Stimulated activated CD4-positive, alpha-beta T cell treated with anti-CD3 and anti-CD28 coated beads, Interleukin-4, amount 100 ng/mL, for 24 hours (primary cell): Measurements from ENCODE around the gene MMADHC.

Source experiments
- DNase-seq: peaks from one replicate; pipeline ENCODE4 v3.0.0-alpha.2; 2020

Gene MMADHC

GRCh38 chr2:149587220-149587949 is at the start of gene MMADHC:
Gene MMADHC, minus strand, starts transcription at chr2:149587775. Its CDS starts 678 bp downstream, at chr2:149587097.
- peak; percentile 96 for DNase-seq

DNA sequence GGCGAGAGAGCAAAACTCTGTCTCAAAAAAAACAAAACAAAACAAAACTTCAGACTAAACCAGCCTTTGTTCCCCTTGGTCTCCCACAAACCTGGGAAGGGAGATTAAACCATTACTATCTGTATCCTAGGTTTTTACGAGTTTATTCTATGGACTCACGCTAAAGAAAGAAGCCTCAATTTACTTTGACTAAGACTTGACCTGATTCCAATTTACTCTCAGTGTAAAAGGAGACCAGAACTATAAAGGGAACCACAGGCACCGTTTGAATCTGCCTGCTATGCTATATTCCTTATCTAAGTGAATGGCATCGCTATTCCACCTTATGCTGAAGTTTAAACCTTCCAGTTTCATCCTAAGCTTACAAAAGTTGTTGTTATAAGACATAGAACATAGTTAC is 46.5 kb upstream of the MMADHC start:
- no peak for DNase-seq

DNA sequence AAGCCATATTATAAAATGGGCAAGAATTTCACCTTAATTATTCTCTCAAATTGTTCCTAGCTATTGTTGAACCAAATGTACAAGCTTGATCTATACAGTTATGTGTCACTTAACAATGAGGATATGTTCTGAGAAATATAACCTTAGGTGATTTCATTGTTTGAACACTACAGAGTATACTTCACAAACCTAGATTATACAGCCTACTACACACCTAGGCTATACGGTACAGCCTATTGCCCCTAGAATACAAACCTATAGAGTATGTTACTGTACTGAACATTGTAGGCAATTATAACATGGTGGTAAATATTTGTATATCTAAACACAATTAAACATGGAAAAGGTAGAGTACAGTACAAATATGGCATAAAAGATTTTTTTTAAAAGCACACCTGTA is 42.9 kb upstream of the MMADHC start:
- no peak for DNase-seq

- no peak for DNase-seq
These were observed 41.5 kb upstream of the MMADHC start for GRCh38 chr2:149629026-149629425.

GRCh38 chr2:149627111-149627801 is 39.7 kb upstream of the MMADHC start:
- no peak for DNase-seq

GRCh38 chr2:149625671-149626070 is 38.1 kb upstream of the MMADHC start:
- DNase-seq, result no peak

DNA sequence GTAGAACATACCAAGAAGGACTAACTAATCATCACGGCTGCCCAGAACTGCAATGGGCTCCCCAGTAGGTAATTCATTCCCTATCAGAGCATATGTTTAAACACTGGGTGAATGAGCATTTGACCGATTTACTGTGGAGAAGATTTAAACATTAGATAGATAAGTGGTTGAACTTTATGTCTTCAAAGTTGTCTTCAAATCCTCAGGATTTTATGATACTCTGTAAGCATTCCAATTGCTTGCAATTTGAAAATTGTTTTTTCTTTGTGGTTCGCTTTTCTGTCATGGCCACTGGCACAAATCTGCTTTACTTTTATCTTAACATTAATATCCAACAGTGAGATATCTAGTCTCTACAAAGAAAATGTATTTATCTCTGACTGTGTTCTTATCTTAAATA is 37.7 kb upstream of the MMADHC start:
- no peak for DNase-seq

- no peak for DNase-seq
These were observed 34.8 kb upstream of the MMADHC start for GRCh38 chr2:149622343-149622742.

DNA sequence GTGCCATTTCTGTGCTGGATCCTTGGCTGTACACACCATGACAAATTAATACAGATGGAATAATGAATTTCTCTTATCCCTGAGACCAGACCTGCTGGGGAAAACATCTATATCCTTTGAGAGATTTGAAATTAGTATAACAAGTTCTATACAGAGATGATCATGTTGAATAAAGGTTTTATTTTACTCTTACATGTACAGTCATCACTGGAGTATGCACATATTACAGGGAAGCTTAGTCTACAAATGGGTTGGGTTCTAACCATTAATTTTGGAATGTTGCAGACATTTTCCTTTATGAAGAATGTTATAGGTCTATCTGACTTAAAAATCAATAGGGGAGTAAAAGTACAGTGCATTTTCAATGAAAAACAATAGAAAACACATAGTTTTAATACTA is 29.9 kb upstream of the MMADHC start:
- no peak for DNase-seq

DNA sequence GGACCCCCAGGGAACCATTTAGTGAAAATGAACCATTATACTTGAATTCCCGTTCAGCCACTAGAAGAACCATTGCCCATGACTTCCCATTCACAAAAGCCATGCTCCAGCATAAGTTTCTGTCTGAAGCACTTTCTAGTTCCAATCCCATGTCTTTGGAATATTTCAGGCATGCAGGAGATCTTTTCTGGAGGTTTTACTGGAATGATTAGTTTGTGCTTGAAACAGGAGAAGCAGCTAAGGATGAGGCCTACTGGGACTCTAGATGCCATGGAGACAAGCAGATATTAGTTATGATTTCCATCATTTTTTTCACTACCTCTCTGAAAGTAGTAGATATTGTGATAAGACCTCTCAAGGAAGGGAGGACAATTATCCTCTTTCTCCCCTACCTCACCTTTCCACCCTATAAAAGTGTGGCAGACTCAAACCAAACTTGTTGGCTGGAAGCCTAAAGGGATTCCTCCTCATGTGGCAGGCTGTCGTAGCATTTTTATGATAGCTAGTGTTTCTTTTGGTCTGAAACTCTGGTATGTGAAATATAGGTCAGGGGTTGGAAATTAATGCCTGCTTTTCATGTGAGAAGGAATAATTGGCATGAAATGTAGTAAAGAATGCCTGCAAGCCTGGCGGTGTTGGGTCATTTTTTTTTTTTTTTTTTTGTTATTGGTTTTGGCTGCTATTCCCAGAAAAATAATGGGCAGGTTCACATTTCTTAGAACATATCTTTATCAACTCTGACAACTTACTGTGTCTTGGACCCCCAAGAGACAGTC is 29.3 kb upstream of the MMADHC start:
- DNase-seq, result no peak

- no peak for DNase-seq
These were observed 26.1 kb upstream of the MMADHC start for GRCh38 chr2:149613704-149614103.

DNA sequence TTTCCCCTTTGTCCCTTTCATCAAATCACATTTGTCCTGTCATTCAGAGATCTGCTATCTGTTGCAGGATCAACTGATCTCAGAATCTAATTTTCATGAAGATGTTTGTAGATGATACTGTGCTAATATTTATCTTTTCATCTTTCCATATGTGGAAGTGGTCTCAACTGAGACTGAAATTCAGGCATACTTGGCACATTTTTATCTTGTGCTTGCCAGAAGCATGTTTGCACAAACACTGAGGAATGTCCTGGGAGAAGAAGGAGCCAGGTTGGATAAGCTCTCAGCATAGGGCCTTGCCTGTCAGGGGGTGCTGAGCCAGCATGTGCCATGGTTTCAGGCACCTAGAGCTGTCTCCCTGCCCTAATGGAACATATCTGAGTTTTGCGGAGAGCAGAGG is 24.5 kb upstream of the MMADHC start:
- DNase-seq, result no peak

GRCh38 chr2:149611100-149611820 is 23.7 kb upstream of the MMADHC start:
- no peak for DNase-seq

DNA sequence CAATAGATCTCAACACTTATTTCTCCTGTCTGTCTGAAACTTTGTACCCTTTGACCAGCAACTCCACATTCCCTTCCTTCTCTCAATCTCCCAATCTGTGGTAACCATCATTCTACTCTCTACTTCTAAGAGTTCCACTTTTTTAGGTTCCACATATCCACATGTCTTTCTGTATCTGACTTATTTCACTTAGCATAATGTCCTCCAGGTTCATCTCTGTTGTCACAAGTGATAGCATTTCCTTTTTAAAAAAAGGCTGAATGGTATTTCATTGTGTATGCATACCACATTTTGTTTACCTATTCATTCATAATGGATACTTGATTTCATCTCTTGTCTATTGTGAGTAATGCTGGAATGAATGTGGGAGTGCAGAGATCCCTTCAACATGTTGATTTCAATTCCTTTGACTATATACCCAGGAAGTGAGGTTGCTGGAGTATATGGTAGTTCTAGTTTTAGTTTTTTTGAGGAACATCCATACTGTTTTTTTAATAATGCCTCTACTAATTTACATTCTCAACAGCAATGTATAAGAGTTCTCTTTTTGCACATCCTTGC is 18.8 kb upstream of the MMADHC start:
- no peak for DNase-seq

DNA sequence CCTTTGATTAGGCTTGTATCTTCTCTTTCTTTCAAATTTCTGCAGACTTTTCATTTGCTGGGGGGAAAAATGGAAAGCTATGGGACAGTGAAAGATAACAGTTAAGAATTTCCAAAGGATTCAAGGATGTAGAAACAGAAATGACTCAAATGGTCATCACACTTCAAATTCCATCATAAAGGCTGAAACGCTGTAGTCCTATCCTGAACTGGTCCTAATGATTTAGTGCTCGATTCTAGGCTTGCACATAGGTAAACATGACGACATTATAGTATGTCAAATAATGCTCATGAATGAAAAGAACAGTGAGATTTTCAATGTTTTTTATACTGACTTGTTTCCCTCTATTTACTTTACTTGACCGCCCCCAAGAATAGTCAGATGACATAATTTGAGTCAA is 15.7 kb upstream of the MMADHC start:
- no peak for DNase-seq

GRCh38 chr2:149601141-149601796 is 13.7 kb upstream of the MMADHC start:
- no peak for DNase-seq

DNA sequence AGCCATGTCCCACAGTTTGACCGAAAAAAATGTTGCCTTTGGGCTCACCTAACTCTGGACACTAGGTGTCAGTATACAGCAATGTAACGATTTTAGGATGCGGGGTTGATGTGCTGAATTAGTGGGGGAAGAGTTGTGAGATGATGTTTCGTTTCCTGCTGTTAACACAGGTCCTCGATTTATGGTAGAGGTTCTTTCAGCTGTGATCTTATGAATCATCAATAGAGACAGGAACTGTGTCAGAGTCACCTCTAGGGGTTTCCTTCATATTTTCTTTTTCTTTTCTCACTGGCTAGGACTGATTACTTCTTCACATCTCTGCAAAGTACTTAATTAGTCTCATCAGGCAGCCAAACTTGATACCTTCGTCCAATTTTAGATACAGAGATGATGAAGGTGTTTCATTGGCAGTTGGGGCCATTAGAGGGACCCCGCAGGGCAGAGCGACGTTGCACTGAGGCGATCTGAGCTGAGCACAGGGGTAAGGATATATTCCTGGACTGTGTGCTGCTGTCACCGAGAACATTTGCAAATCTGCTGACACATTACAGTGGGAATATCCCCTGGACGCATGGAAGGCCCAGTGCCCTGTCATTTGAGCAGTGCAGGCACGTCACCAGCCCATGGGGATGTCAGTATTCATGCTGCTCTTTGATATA is 10.2 kb upstream of the MMADHC start:
- DNase-seq, result peak; percentile 60

GRCh38 chr2:149597050-149597667 is 9.6 kb upstream of the MMADHC start:
- DNase-seq, result no peak

DNA sequence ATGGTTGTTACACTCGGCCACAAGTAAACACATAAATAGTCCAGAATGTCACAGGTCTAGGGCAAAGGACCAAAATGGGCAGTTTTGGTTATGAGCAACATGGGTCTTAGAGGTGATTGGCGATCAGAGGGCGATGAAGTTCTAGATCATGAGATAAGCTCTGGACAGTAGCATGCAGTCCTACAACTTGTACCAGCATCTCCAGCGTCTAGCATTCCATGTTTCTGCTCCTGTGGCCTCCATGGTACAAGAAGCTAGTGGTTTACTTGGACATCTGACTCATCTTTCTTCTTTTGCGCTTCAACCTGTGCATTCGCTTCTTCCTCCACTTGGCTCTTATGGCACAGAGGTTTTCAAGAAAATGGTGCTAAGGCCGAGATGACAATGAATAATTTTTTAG is 8.9 kb upstream of the MMADHC start:
- DNase-seq, result no peak

DNA sequence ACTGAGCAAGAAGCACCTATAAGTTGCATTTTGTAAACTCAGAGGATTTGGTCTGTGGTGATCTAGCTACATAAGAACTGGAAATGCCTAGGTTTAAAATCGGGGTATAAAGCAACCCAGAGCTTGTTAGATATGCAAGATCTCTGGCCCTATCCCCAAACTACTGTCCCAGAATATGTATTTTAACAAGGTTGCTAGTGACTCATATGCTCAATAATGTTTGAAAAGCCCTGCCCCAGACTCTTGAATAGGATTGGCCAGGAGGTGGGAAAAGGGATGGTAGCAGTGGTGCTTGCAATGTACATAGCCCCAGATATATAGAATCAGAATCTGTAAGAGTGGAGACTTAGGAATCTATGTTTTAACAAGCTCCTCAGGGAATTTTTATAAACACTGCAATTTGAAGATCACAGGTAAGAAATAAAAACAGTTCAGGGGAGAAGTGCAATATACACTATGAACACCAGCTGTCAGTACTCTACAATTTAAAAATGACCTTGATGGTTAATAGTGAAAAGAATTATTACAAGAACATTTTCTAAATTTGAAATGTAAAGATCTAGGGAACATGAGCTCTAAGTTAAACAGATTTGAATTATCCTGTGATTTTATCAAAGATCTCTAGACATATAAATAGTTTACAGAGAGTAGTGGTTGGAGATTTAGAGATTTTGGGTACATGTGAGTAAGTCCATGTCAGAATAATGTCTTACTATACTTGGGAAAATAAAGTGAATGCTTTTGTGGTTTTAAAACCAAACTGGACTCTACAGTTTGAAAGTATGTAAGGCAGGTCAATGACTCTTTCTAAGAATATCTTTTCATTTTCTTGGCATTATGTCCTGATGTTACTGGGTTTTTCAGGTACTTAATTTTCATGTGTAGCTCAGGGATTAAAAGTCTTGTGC is 7.7 kb upstream of the MMADHC start:
- DNase-seq, result no peak
